ENCODE measurements around the gene H2AZ2.
"Not testable (repeated sequence)": the region's sequence is repeated elsewhere in the genome, so short reads cannot be mapped to it uniquely, and the experiment has no call there.

Gene H2AZ2

GRCh38 chr7:44814919-44815318, 33.0 kb downstream of the H2AZ2 start:
- Histone ChIP-seq H3K36me3 (ENCODE audit: control insufficient read depth, insufficient read depth, low read length) (no peaks in the 10 kb centered on the region), H3K27ac (ENCODE audit: low read depth, low read length) (no peak overlapping the region), H3K9me3 (ENCODE audit: control insufficient read depth, insufficient read depth, low read length) (no peaks in the 10 kb centered on the region), H3K27me3 (ENCODE audit: control insufficient read depth, insufficient read depth, low read length) (no peaks in the 10 kb centered on the region), H3K4me1 (ENCODE audit: control insufficient read depth, insufficient read depth, low read length) (no peaks in the 10 kb centered on the region), H3K9ac (ENCODE audit: low read depth, low read length) (no peak overlapping the region), H3K4me3 (ENCODE audit: low read depth, low read length) (no peak overlapping the region)

GRCh38 chr7:44811571-44811970, 36.3 kb downstream of the H2AZ2 start:
- Histone ChIP-seq H3K27ac (ENCODE audit: low read depth, low read length) (no peak overlapping the region), H3K9ac (ENCODE audit: low read depth, low read length) (no peak overlapping the region), H3K9me3 (ENCODE audit: control insufficient read depth, insufficient read depth, low read length) (no peaks in the 10 kb centered on the region), H3K36me3 (ENCODE audit: control insufficient read depth, insufficient read depth, low read length) (no peaks in the 10 kb centered on the region), H3K4me3 (ENCODE audit: low read depth, low read length) (no peak overlapping the region), H3K4me1 (ENCODE audit: control insufficient read depth, insufficient read depth, low read length) (no peaks in the 10 kb centered on the region), H3K27me3 (ENCODE audit: control insufficient read depth, insufficient read depth, low read length) (no peaks in the 10 kb centered on the region)

DNA sequence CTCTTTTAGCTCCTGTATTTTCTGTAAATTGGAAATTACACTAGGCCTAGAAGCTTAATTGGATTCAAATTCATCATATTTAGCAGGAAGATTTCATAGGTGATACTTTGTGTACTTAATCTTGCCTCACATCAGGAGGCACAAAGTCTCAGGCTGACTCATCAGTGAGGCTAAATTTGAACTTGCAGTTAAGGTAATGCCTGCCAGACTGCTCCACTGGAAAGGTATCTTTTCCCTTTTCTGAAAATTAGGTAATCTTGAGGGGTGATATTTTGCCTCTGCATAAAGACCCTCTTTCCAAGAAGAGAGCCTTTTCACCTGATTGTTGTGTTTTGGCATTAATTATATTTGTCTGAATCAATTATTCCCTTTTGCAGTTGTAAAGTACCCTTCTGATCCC, 36.8 kb downstream of the H2AZ2 start:
- Histone ChIP-seq H3K27ac (ENCODE audit: low read depth, low read length) (no peak overlapping the region), H3K4me3 (ENCODE audit: low read depth, low read length) (no peak overlapping the region), H3K4me1 (ENCODE audit: control insufficient read depth, insufficient read depth, low read length) (no peaks in the 10 kb centered on the region), H3K9me3 (ENCODE audit: control insufficient read depth, insufficient read depth, low read length) (no peaks in the 10 kb centered on the region), H3K36me3 (ENCODE audit: control insufficient read depth, insufficient read depth, low read length) (no peaks in the 10 kb centered on the region), H3K9ac (ENCODE audit: low read depth, low read length) (no peak overlapping the region), H3K27me3 (ENCODE audit: control insufficient read depth, insufficient read depth, low read length) (no peaks in the 10 kb centered on the region)

- no peak overlapping the region for H3K4me3 ChIP-seq (ENCODE audit: low read depth, low read length)
- H3K27me3 ChIP-seq (ENCODE audit: control insufficient read depth, insufficient read depth, low read length), result no peaks in the 10 kb centered on the region
- no peaks in the 10 kb centered on the region for H3K36me3 ChIP-seq (ENCODE audit: control insufficient read depth, insufficient read depth, low read length)
- H3K4me1 ChIP-seq (ENCODE audit: control insufficient read depth, insufficient read depth, low read length), result no peaks in the 10 kb centered on the region
- no peaks in the 10 kb centered on the region for H3K9me3 ChIP-seq (ENCODE audit: control insufficient read depth, insufficient read depth, low read length)
- no peak overlapping the region for H3K9ac ChIP-seq (ENCODE audit: low read depth, low read length)
- no peak overlapping the region for H3K27ac ChIP-seq (ENCODE audit: low read depth, low read length)
Observed at GRCh38 chr7:44808914-44809393, 38.9 kb downstream of the H2AZ2 start.

DNA sequence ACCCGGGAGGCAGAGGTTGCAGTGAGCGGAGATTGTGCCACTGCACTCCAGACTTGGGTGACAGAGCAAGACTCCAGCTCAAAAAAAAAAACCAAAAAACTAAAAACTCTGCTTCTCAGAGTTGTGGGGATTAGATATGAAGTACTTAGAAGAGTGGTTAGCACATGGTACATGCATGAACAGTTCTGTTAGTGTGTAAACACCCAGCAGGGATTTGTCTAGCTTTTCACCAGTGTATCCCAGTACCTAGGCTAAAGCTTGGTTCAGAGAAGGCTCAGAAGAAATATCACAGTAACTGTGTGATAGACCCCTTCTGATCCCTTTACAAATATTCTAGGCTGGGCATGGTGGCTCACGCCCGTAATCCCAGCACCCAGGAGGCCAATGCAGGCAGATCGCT, 41.9 kb downstream of the H2AZ2 start:
- Histone ChIP-seq H3K4me3 (ENCODE audit: low read depth, low read length) (no peak overlapping the region), H3K36me3 (ENCODE audit: control insufficient read depth, insufficient read depth, low read length) (peaks cover 28% of the 10 kb centered on the region), H3K9me3 (ENCODE audit: control insufficient read depth, insufficient read depth, low read length) (no peaks in the 10 kb centered on the region), H3K27ac (ENCODE audit: low read depth, low read length) (peak overlapping the region; percentile 14), H3K27me3 (ENCODE audit: control insufficient read depth, insufficient read depth, low read length) (no peaks in the 10 kb centered on the region), H3K9ac (ENCODE audit: low read depth, low read length) (no peak overlapping the region), H3K4me1 (ENCODE audit: control insufficient read depth, insufficient read depth, low read length) (no peaks in the 10 kb centered on the region)

- not testable (repeated sequence) for H3K27ac ChIP-seq (ENCODE audit: low read depth, low read length)
- H3K36me3 ChIP-seq (ENCODE audit: control insufficient read depth, insufficient read depth, low read length), result peaks cover 48% of the 10 kb centered on the region
Observed at GRCh38 chr7:44803828-44804519, 43.9 kb downstream of the H2AZ2 start.

DNA sequence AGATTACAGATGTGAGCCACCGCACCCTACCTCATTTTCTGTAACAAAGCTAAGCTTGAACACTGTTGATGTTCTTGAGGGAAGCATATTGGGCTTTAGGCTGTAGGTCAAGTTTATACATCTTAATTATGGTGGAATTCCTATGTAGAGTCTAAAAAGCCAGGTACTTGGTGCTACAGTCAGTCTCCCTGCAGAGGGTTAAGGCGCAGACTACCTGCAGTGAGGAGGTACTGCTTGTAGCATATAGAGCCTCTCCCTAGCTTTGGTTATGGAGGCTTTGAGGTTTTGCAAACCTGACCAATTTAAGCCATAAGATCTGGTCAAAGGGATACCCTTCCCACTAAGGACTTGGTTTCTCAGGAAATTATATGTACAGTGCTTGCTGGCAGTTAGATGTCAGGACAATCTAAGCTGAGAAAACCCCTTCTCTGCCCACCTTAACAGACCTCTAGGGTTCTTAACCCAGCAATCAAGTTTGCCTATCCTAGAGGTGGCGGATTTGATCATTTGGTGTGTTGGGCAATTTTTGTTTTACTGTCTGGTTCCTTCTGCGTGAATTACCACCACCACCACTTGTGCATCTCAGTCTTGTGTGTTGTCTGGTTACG, 45.4 kb downstream of the H2AZ2 start:
- H3K36me3 ChIP-seq (ENCODE audit: control insufficient read depth, insufficient read depth, low read length), result peaks cover 60% of the 10 kb centered on the region
- no peak overlapping the region for H3K4me3 ChIP-seq (ENCODE audit: low read depth, low read length)
- H3K4me1 ChIP-seq (ENCODE audit: control insufficient read depth, insufficient read depth, low read length), result peaks cover 7% of the 10 kb centered on the region; the same call in 1 of the 2 replicates
- no peaks in the 10 kb centered on the region for H3K27me3 ChIP-seq (ENCODE audit: control insufficient read depth, insufficient read depth, low read length)
- no peak overlapping the region for H3K27ac ChIP-seq (ENCODE audit: low read depth, low read length)
- no peak overlapping the region for H3K9ac ChIP-seq (ENCODE audit: low read depth, low read length)
- H3K9me3 ChIP-seq (ENCODE audit: control insufficient read depth, insufficient read depth, low read length), result no peaks in the 10 kb centered on the region

More at GRCh38 chr7:44803828-44804519, 43.9 kb downstream of the H2AZ2 start:
- not testable (repeated sequence) for H3K4me3 ChIP-seq (ENCODE audit: low read depth, low read length); H3K4me1 ChIP-seq (ENCODE audit: control insufficient read depth, insufficient read depth, low read length); H3K9ac ChIP-seq (ENCODE audit: low read depth, low read length); H3K9me3 ChIP-seq (ENCODE audit: control insufficient read depth, insufficient read depth, low read length); H3K27me3 ChIP-seq (ENCODE audit: control insufficient read depth, insufficient read depth, low read length)

DNA sequence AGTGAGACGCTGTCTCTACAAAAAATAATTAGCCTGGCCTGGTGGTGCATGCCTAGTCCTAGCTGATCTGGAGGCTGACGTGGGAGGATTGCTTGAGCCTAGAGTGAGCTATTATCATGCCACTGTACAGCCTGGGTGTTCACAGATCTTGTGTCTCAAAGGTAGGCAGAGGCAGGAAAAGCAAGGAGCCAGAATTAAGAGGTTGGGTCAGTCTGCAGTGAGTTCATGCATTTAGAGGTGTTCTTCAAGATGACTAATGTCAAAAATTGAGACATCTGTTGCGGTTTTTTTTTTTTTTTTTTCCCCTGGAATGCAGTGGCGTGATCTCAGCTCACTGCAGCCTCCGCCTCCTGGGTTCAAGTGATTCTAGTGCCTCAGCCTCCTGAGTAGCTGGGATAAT, 46.0 kb downstream of the H2AZ2 start:
- Histone ChIP-seq H3K27me3 (ENCODE audit: control insufficient read depth, insufficient read depth, low read length) (no peaks in the 10 kb centered on the region), H3K9me3 (ENCODE audit: control insufficient read depth, insufficient read depth, low read length) (no peaks in the 10 kb centered on the region), H3K4me1 (ENCODE audit: control insufficient read depth, insufficient read depth, low read length) (peaks cover 7% of the 10 kb centered on the region; the same call in 1 of the 2 replicates), H3K4me3 (ENCODE audit: low read depth, low read length) (no peak overlapping the region), H3K27ac (ENCODE audit: low read depth, low read length) (peak overlapping the region; percentile 47), H3K36me3 (ENCODE audit: control insufficient read depth, insufficient read depth, low read length) (peaks cover 61% of the 10 kb centered on the region), H3K9ac (ENCODE audit: low read depth, low read length) (no peak overlapping the region; the same call in 1 of the 2 replicates)

GRCh38 chr7:44799939-44800338, 47.9 kb downstream of the H2AZ2 start:
- Histone ChIP-seq H3K36me3 (ENCODE audit: control insufficient read depth, insufficient read depth, low read length) (peaks cover 61% of the 10 kb centered on the region), H3K4me3 (ENCODE audit: low read depth, low read length) (no peak overlapping the region), H3K27me3 (ENCODE audit: control insufficient read depth, insufficient read depth, low read length) (no peaks in the 10 kb centered on the region), H3K27ac (ENCODE audit: low read depth, low read length) (peak overlapping the region; percentile 26), H3K9ac (ENCODE audit: low read depth, low read length) (no peak overlapping the region), H3K9me3 (ENCODE audit: control insufficient read depth, insufficient read depth, low read length) (no peaks in the 10 kb centered on the region), H3K4me1 (ENCODE audit: control insufficient read depth, insufficient read depth, low read length) (peaks cover 7% of the 10 kb centered on the region; the same call in 1 of the 2 replicates)

DNA sequence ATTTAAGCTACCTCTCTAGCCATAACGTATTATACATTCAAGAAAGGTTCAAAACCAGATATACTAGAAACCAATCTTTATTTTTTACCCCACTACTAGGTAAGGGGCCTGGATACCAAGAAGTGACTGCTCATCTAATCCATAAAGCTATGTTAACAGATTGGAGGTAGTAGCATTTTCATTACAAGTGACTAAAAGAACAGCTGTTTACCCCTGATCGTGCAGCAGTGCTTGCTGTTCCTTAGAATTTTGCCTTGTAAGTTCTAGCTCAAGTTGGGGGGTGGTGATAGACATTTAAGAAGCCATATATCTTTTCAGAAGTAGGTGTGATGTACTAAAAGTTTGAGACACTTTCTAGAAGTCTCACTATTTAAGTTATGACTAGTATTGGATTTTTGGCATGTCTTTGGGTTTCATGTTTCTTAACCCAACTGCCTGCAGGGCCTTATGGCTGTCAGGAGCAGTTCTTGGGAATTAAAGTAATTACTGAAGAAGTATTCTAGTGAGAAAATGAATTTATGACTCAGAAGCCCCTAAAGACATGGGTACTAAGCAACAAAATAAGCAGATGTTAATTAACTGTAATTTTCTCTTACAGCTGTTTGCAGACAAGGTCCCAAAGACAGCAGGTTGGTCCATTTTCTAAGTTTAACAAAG, 49.1 kb downstream of the H2AZ2 start:
- H3K4me3 ChIP-seq (ENCODE audit: low read depth, low read length), result peak overlapping the region; percentile 84
- H3K27ac ChIP-seq (ENCODE audit: low read depth, low read length), result peak overlapping the region; percentile 71
- H3K36me3 ChIP-seq (ENCODE audit: control insufficient read depth, insufficient read depth, low read length), result peaks cover 60% of the 10 kb centered on the region
- no peaks in the 10 kb centered on the region for H3K27me3 ChIP-seq (ENCODE audit: control insufficient read depth, insufficient read depth, low read length)
- peak overlapping the region; percentile 34; the same call in 1 of the 2 replicates for H3K9ac ChIP-seq (ENCODE audit: low read depth, low read length)
- H3K9me3 ChIP-seq (ENCODE audit: control insufficient read depth, insufficient read depth, low read length), result no peaks in the 10 kb centered on the region
- H3K4me1 ChIP-seq (ENCODE audit: control insufficient read depth, insufficient read depth, low read length), result peaks cover 7% of the 10 kb centered on the region; the same call in 1 of the 2 replicates
